Activated T-helper 1 cell treated with anti-CD3 and anti-CD28 coated beads, Interleukin-2, amount 50 U/mL, for 16 hours (primary cell): ENCODE measurements around the gene PET117.
"Not testable (repeated sequence)": the region's sequence is repeated elsewhere in the genome, so short reads cannot be mapped to it uniquely, and the experiment has no call there.

Experiments used
- DNase-seq, 2 donors: peaks; one replicate each; pipeline ENCODE4 v3.0.0-alpha.2; 2020; ENCODE audit warnings: low read depth in 1 of 2, low spot score in 1 of 2

PET117 gene

DNA sequence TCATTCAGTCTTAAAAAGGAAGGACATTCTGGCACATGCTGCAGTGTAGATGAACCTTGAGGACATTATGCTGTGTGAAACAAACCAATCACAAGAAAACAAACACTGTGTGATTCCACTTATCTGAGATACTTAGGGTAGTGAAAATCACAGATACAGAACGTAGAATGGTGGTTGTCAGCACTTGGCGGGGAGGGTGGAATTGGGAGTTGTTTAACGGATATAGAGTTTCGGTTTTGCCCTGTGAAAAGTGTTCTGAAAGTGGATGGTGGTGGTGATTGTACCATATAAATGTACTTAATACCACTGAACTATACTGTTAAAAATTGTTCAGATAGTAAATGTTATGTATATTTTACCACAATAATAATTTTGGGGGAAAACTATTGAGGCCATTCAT is 18.4 kb downstream of the PET117 start:
- DNase-seq: no peak

DNA sequence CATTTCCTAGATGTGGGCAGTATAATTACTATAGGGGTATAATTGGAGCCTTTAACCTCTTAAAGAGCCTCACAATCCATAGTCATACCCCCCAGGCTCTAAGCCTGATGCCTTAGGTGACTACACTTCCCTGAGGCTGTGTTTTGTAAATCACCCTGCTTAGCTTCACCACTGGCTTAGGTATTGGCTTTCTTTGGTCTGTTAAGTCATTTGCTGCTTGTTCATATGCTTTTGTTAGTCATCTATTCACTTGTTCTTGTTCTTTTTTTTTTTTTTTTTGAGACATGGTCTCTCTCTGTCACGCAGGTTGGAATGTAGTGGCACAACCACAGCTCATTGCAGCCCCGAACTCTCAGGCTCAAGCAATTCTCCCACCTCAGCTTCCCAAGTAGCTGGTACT is 26.7 kb downstream of the PET117 start:
- DNase-seq: no peak

DNA sequence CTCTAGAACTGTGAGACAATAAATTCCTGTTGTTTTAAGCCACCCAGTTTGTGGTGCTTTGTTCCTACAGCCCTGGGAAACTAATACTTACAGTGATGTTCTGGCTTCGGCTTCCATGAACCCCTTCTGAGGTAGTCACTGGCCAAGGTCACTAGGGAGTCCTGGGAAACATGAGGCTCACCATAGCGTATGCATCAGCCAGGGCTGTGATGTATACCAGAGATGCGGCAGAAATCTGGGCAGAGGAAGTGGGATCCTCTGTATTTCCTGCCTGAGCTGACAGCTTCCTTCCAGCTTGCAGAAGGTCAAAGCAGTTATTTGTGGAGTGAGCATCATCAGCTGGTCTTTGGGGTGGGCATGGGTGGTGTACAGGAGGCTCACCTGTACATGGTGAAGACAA is 27.9 kb downstream of the PET117 start:
- no peak for DNase-seq

DNA sequence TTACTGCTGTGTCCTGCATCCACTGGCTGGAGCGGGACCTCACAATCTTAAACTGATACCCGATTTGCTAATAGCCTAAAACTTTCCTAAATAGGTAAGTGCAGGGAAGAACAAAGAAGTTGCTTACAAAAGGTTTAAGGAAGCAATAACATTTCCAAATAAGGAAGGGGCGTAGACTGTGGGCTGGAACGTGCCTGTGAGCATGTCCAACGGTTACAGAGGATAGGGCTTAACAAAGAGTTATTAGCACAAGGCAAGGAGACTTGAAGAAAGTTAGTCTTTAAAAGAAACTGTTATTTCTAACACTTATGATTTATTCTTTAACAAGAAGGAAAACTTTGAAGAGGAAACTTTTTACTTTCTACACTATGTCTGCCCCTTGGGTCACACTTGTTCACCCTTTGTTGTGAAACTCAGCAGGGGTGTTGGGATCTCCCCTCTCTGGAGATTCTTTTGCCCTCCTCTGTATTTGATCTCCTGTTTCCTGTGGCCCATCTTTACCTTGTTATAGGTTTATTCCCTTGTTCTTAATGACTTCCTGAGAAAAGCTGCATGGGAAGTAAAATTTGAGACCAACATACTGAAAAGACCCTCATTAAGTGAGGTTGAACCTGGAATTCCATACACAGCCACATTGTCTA is 28.7 kb downstream of the PET117 start:
- DNase-seq: no peak

DNA sequence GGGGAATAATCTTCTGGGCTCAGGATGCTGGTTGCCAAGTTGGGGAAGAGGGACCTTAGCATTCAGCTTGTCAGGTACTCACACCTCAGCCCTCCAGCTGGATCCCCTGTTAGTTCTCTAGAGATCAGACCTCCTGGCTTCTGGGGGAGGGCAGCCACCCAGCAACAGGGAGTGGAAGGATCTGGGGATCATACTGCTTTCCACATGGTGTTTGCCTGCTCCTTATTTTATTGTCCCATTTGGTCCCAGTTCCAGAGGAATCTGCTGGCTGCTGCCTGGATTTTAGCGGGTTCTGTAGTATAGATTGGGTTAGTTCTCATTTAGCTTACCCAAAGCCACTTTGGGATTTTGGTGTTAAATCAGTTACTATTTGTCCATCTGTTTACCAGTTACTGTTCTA is 29.3 kb downstream of the PET117 start:
- no peak for DNase-seq

DNA sequence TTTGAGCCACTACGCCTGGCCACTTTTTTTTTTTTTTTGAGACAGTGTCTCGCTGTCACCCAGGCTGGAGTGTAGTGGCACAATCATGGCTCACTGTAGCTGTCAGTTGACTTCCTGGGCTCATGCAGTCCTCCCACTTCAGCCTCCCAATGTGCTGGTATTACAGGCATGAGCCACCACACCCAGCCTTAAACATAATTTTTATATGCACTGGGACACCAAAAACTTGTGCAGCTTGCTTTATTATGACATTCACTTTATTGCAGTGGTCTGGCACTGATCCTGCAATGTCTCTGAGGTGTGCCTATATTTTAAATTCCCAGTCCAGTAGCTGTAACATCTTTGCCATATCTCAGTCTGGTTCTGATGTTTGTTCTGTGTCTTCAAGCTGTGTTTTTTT is 34.7 kb downstream of the PET117 start:
- DNase-seq: no peak

DNA sequence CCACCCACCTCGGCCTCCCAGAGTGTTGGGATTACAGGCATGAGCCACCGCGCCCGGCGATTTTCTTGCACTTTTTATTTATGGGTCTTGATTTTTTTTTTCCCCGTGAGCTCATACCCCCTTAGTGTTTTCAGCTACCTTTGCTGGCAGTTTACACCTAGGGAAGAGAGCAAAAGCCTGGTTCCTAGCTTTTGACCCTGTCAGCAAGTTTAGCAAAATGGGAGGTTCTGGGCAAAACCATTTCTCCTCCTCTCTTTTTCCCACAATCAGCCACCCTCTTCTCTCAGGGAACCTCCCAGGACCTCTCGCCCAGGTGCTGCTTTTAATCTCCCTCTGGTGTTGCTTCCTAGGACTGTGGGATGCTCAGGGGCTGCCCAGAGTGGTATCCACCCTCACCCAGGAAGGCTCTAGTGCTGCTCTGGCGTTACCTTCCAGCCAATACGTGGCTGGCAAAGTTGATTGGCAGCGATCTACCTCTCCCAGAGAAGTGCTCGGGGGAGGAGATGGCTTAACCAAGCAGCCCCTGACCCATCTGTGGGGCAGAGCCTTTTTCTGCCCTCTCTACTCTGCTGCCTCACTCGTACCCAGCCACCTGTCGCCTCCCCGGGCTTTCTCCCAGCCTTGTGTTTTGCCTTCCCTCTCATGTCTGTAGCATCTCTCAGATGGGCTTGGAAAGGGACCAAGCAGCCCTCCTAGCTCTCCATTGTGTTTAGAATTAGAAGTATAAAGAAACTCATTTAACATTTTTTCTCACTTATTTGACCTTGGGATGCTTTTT is 37.4 kb downstream of the PET117 start:
- DNase-seq: no peak

DNA sequence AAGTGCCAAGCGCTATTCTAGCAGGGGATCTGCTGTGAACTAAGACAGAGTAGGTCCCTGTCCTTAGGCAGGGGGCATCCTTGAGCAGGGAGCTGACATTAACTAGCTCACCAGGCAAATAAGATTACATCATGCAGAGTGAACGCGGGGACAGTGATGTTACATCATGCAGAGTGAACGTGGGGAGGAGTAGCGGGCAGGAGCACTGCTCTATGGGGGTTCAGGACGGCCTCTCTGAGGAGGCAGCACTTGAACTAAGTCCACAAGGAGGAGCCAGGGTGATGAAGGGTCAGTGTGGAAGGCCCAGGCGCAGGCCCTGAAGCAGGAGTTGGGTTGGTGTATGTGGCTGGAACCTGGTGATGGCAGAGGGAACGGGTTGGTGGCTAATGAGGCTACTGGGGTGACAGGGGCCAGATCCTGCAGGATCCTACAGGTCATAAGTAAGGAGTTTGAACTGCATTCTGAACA is 38.7 kb downstream of the PET117 start:
- no peak for DNase-seq

DNA sequence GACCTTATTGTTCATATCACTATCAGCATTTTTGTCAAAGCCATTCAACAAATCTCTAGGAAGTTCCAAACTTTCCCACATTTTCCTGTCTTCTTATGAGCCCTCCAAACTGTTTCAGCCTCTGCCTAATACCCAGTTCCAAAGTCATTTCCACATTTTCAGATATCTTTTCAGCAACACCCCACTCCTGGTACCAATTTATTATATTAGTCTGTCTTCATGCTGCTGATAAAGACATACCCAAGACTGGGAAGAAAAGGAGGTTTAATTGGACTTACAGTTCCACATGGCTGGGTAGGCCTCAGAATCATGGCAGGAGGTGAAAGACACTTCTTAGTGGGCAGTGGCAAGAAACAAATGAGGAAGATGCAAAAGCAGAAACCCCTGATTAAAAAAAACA is 42.7 kb downstream of the PET117 start:
- not testable (repeated sequence) for DNase-seq

DNA sequence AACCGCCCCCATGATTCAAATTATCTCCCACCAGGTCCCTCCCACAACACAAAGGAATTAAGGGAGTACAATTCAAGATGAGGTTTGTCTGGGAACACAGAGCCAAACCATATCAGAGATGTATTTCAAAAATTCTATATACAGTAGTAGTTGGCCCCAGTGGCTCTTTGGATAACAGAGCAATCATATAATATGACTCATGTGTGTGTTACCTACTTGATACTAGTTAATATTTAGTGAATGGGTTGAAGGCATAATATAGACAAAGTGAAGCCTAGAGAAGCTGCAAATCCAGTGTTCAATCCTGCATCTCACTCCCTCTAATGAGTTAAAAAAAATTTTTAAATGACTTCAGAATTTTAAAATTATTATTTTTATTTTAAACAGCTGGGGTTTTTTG is 43.2 kb downstream of the PET117 start:
- no peak for DNase-seq

DNA sequence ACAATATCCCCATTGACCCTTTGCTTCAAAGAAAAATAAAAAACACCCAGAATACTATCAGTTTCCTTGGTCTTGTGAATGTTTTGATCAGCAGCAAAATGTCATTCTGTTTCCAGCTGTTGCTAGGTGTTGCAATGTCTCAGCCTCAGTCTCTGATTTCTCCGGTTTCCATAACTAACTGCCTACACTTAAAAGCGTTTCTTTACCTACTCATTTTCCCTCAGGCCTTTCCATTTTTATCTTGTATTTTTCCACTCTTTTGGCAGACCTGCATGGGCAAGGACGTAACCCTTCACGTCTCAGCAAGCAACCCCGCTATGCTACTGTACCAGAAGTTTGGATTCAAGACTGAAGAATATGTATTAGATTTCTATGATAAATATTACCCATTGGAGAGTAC is 49.4 kb downstream of the PET117 start:
- DNase-seq: no peak

DNA sequence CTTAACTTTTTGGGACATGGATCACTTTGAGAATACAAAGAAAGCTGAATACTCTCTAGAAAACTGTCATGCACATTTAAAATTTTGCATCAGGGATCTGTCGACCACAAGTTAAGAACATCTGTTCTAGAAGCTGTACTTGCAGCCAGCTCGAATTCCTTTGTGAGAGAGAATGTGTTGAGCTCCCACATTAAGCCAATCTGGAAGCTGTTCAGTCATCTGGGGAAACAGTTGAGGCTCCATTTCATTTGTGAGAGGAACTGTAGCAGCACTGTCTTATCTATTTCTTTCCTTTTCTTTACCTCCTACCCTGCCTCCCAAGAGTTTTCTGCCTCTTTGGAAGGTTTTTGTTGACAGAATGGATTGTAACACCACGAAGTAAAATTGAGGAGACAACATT is 50.8 kb downstream of the PET117 start:
- no peak for DNase-seq

DNA sequence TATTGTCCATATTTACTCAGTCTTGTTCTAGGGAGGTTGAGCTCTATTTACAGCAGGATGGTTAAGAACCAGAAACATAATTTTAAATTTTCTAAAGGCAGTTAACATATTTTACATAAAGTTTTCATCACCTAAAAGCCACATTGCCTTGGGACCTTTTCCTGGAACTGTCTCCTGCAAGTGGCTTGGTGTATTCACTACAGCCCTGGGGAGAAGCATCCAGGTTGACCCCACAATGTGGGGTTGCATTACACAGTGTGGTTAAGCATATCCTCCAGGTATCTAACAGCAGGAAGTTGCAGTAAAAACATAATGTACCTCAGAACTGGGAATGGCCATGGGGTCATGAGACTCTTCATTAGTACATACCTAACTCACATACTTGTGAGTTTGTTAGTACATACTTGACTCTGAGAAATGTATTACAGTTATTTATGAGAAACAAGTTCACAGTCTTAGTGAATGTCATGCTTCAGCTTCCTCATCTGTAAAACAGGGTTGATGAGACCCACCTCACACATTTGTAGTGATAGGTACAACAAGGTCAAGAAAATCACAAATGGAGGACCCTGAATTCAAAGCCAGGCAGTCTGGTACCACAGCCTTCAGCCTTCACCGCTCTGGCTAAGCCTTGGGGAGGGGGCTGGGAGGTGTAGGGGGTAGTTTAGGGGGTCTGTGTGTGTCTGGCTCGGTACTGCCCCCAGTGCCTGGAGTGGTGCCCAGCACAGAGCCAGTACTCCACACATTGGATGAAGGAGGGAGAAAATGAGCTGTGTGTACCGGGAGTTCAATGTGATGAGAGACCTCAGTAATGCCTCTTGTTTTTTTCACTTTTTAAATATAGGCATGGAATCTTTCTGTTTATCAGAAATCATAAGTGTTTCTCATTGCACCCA is 52.9 kb downstream of the PET117 start:
- DNase-seq: no peak

DNA sequence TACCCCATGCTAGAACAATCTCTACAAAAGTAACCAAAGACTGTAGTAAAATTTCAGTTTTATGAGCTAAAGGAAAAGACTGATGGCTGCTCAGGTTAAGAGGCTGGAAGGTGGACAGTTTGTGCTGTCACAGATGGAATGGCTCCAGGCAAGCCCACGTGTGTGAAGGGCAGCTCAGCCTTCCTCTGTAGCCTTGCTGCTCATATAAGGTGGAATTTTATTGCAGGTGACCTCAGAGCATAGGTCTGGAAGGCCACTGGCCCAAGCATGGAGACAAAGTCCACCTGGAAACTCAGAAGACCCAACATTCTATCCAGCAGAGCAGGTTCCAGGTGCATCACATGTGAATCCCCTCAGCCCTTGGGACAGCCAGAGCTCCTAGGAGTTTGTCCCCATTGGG is 53.6 kb downstream of the PET117 start:
- DNase-seq: no peak
